Keratinocyte (primary cell): ENCODE results near the gene NRROS.

Experiments
- EZH2 ChIP-seq: IDR thresholded peaks from one replicate; pipeline ENCODE4 v1.6.1; 2012; ENCODE audit warnings: inconsistent platforms, mild to moderate bottlenecking, low read length, moderate library complexity
- TF ChIP-seq, protein P1 (sequence below), 3 experiments: IDR thresholded peaks in 1 of 3; conservative IDR thresholded peaks in 1 of 3; optimal IDR thresholded peaks in 1 of 3; 2 replicates in 2 of 3; 3 replicates in 1 of 3; pipeline versions ENCODE3 to v1.5.1; 2011; ENCODE audit warnings: low read length in 3 of 3, mild to moderate bottlenecking in 3 of 3, moderate library complexity in 2 of 3, control low read depth in 1 of 3, inconsistent platforms in 1 of 3; ENCODE audit not compliant: insufficient read depth in 2 of 3; ENCODE audit errors: extremely low read depth in 1 of 3

DNA sequence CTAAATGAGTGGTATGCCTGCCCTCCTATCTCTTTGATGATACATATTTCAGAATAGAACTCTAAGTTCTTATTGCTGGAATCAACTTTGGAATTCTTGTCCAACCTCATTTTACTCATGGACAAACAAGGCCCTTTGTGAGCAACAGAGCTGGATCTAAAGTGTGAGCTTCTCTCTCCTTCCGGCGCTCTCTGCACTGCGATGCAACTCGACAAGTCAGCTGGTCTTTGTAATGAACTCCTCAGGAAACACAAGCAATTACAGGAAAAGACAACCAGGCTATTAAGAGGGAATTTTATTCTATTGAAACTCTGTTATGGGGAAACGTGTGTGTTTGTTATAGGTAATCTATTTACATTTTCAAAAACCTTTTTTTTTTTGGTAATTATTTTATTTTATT is 20.3 kb upstream of the NRROS start:
- TF ChIP-seq, protein P1, sequence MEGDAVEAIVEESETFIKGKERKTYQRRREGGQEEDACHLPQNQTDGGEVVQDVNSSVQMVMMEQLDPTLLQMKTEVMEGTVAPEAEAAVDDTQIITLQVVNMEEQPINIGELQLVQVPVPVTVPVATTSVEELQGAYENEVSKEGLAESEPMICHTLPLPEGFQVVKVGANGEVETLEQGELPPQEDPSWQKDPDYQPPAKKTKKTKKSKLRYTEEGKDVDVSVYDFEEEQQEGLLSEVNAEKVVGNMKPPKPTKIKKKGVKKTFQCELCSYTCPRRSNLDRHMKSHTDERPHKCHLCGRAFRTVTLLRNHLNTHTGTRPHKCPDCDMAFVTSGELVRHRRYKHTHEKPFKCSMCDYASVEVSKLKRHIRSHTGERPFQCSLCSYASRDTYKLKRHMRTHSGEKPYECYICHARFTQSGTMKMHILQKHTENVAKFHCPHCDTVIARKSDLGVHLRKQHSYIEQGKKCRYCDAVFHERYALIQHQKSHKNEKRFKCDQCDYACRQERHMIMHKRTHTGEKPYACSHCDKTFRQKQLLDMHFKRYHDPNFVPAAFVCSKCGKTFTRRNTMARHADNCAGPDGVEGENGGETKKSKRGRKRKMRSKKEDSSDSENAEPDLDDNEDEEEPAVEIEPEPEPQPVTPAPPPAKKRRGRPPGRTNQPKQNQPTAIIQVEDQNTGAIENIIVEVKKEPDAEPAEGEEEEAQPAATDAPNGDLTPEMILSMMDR (optimal IDR thresholded peaks at IDR 0.05 in 1 of 3, IDR thresholded peaks at IDR 0.05 in 1 of 3, conservative IDR thresholded peaks at IDR 0.05 in 1 of 3; ENCODE audit: extremely low read depth in 1 of 3, insufficient read depth in 2 of 3, low read length in 3 of 3), result no peak
- no peak for TF ChIP-seq EZH2
